CD4-positive, alpha-beta T cell treated with Interleukin-17A for 4 hours (primary cell): ENCODE measurements around the gene AKR7A2.

ENCODE experiments used
- DNase-seq: peaks from one replicate; pipeline ENCODE4 v3.0.0-alpha.2; 2020; ENCODE audit warnings: mixed read lengths

The AKR7A2 gene

DNA sequence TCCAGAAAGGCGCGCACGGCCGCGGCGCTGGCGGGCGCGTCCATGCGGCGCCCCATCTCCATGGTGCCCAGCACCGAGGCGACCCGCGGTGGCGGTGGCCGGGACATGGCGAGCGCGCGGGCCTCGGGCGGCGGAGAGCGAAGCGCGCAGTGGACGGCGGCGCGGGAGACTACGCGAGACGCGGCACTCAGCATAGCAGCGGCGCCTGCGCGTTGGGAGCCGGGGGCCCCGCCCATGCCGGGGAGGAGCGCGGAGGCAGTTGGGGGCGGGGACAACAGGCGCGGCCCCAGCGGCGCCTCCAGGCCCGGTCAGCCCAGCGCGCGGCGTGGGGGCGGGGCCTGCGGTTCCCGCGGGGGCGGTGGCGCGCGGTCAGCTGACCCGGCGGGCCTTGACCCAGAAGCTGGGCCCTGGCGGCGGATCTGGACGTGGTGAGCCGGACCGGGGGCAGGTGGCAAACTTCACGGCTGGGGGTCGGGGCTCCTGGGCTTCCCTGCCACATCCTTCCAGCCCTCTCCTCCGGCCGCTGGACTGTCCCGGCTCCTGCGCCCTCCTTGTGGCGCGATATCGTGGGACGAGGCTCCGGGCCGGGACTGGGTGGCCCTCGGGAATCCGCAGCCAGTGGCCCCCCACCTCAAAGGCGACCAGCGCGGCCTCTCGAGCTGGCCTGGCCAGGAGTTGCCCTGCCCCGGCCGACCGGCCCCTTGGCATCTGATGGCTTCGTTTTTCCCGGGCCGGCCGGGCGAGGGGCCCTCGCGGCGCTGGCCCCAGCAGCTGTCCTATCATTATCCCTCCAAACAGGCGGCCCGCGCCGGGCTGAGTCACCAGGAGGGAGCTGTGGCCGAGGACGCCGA, at the start of gene AKR7A2, which contains the start of gene SLC66A1:
AKR7A2 (minus strand) TSS at position 214 of the 851 bp plus-strand sequence; CDS start at position 194, 20 bp downstream.
SLC66A1 (plus strand) TSS at position 396 of the 851 bp plus-strand sequence. CDS start 5,352 bp downstream, outside the sequence.
- peak; percentile 91 for DNase-seq

DNA sequence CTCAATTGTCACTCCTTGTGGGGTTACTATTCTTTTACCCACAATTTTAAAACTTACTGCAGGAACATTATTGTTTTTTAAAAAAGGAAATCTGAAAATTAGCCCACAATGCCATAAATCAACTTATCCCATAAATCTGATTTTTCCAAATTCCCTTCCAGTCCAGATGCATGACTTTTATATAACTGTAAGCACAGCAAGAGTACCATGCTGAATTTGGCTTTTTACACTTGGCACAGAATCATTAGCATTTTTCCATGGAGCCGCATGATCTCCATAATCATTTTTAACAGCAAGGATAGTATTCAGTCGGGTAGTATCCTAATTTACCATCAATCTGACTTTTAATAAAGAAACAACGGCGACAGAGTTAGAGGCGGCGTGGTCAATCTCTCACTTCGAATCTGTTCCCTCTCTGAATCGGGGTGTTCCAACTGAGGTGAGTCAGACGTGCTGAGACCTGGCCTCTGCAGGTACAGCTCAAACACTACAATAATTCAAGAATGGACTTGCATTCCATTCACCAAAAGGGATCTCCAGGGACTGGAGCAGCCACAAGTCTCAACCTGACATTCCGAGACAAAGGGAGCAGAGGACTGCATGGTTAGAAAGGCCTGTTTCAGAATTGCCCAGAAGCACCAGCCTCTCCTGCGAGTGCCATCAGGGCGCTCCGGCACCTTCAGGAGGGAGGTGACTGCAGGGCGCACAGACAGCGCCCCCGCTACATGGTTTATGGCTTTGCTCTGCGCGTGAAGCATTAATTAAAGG, 49.1 kb upstream of the AKR7A2 start:
- DNase-seq: no peak

DNA sequence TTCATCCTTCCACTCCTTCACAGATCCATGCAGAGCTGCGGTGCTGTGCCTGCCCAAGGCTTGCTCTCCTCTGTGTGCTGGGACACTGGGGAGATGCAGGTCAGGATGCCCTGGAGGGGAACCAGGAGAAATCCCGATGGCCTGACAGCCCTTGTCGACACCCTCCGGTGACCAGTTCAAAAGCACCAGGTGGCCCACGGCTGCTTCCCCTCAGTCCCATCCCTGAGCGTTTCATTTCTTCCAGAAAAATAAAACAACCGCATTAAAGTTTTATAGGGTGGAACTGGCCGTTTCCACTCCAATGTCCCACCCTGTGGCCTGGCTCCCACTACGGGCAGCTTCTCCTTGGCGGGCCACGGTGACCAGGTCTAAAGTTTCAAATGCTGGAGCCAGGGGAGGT, 48.5 kb upstream of the AKR7A2 start:
- DNase-seq: no peak

DNA sequence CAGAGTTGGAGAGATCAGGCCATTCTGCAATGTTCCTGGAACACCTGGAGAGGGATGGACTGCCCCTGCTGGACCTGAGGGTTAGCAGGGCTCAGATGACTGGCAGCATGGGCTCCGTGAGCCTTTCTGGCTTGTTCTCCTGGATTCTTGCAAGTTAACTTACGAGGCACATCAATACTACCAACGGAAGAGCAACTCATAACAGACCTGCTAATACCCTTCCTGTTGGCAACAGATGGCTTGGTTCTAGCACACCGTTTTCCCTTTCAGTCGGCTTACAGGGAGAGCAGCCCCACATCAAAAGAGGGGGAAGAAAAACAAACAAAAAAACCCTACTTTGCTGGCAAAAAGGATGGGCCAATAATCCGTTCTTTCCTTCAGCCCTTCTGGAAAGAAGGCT, 48.1 kb upstream of the AKR7A2 start:
- DNase-seq: no peak

DNA sequence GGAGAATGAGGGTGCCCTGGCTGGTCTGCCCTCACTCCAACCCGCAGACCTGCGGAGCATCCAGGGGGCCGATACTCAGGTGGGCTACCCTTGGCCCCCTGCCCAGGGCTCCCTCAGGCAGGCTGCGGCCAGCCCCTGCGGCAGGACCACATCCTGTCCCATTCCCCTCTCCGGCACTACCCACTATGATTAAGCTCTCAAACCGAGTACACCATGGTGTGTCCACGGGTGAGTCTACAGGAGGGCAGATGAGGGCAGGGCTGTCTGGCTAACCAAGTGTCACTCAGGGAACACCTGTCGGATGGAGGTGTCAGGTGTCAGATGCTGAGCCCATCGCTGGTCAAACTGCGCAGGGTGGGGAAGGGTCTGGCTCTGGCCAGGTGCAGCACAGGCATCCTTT, 47.4 kb upstream of the AKR7A2 start:
- no peak for DNase-seq

DNA sequence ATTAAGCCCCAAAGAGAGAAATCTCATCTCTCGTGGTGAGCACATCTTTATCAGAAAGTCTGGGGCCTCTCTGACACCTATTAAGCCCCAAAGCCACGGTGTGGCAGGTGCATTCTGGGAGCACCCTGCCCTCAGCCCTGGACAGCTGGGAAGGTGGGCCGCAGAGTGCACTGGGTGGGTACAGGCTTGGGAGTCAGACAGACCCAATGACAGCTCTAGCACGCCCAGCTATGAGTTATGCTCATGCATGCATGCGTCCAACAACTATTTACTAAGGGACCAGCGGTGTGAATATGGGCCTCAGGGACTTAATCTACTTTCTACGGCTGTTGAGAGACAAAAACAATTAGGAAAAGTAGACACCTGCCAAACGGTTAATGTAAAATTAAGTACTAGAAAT, 46.8 kb upstream of the AKR7A2 start:
- DNase-seq: no peak

DNA sequence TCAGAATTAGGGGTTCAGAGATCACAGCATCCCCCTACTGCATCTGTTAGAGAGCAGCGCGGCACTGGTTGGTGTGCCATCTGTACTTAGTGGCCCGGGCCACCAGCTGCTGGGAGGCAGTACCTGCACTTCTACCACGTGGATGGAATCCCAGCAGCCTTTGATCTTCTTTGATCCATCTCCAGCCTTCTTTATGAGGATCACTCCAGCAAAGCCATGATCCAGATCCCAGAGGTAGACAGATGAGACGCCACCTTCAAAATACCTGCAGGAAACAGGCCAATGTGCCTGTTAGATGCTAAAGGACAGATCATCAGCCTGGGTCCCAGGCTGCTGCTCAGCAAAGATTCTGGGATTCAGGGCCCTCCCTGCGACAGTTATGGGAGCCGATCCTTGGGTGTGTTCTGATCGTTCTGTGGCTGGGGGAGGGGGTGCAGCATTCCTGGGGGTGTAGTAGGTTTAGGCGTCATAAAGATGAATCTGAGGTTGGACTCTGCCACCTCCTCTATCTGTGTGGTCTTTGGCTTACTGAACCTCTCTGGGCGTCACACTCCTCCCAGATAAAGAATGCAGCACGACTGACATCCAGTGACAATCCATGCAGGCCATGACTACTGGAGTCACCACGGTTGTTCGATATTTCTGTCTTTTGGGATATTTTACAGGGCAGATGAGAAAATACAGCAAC, 45.5 kb upstream of the AKR7A2 start:
- no peak for DNase-seq

DNA sequence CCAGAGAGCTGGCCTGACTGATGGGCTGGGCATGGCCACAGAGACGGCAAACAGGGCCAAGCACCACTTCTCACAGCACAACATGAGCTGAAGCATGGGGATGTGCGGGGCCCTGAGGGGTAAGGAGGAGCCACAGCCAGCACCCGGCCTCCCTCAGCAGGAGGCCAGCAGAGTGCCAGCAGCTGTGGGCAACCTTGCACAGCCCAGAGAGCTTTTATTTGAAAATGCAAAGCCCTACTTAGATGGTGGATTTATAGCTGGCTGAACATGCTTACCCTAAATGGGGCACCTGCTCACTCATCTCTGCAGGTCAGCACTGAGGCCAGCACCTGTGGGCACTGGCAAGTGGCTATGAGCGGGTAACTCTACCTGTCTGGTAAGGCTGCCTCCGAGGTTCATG, 44.3 kb upstream of the AKR7A2 start:
- DNase-seq: no peak

DNA sequence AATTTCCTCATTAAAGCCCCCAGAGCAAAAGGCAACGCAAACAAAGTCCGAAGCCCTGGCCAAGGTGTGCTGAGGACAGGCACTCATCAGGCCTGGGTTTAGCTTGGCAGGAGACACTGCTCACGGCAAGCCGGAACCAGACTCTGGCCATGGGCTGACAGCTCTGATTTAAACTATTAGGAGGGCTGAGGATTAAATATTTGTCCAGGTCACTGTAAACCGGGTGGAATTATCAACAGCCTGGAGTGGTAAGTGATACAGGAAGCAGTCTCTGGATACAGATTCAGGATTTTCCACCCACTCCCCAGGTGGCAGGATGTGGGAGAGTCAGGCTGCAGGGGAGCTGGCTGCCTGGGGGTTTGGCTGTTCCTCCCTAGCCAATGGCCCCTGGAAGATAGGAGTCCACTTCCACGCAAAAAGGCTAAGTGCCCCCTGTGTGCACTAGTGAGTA, 42.6 kb upstream of the AKR7A2 start:
- no peak for DNase-seq

DNA sequence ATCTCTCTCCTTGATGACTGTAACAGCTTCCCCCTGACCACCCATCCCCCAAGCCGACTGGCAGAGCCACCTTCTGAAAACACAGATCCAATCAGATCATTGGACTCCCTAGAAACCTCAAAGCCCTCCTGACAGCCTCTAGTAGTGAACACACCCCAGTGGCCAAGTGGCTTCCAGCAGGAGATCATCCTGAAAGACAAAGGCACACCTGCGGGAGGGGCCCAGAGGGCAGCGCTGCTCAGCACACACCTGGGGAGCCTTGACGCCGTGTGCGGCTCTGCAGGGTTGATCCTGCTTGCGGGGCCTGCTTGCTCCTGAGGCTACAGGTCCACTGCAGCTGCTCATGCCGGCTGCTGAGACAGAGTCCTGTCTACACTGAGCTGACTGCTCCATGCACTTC, 41.7 kb upstream of the AKR7A2 start:
- DNase-seq: no peak

DNA sequence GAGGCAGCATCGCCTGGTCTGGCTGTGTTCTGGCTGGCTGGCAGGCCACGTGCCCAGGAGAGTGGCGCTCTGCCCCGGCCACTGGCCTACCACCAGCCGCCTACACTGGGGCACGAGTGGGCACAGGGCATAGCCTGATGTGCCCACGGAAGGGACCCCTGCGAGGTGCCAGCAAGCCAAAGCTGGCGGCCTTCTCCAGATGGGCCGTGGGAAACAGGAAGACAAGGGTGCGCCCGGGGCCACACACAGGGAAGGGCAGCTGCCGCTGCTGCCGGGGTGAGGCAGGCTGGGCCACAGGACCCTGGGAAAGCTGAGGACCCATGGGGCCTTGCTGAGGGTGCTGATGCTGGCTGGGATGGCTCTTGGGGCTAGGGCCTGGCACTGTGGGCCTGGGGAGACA, 40.9 kb upstream of the AKR7A2 start:
- no peak for DNase-seq

DNA sequence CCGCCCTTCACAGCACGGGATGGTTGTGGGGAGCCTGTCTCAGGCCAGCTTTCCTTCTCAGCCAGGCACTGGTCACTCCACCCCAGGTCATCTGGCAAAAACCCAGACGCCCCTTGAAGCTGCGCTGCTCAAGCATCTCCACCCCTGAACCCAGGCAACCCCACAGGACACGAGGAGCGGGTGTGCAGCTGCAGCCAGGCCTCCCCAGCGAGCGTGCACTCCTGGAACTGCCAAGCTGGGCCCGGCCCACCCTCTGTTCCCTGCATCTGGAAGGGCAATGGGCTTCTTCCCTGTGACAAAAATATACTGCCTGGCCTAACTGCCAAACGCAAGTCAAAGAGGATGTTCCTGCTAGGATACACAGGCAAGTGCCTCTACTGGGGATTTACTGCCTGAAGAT, 39.9 kb upstream of the AKR7A2 start:
- no peak for DNase-seq

DNA sequence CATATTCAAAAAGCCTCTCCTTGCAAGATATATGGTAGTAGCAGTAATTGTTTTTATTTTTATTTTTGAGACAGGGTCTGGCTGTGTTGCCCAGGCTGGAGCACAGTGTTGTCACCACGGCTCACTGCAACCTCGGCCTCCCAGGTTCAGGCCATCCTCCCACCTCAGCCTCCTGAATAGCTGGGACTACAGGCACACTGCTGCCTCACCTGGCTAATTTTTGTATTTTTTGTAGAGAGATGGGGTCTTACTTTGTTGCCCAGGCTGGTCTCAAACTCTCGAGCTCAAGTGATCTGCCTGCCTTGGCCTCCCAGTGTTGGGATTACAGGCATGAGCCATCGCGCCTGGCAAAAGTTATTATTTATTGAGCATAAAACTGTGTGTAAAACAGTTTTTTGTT, 38.6 kb upstream of the AKR7A2 start:
- DNase-seq: no peak

DNA sequence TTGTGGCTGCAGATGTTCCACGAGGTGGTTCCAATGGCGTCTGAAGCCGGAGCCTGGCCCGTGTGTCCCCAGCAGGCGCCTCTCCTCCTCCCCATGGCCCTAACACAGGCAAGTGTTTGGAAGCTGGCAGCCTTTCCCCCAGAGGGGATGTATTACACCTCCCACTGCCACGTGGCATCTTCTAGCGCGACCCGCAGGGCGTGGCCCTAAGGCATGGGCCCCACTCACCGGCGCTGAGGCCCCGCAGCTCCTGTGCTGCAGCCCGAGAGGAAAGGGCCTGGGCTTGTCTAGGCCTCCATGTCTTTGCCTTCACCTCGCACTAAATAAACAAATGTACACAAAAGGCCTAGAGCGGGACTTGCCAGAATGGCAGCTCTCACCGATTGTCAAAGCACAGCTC, 38.1 kb upstream of the AKR7A2 start:
- DNase-seq: no peak

DNA sequence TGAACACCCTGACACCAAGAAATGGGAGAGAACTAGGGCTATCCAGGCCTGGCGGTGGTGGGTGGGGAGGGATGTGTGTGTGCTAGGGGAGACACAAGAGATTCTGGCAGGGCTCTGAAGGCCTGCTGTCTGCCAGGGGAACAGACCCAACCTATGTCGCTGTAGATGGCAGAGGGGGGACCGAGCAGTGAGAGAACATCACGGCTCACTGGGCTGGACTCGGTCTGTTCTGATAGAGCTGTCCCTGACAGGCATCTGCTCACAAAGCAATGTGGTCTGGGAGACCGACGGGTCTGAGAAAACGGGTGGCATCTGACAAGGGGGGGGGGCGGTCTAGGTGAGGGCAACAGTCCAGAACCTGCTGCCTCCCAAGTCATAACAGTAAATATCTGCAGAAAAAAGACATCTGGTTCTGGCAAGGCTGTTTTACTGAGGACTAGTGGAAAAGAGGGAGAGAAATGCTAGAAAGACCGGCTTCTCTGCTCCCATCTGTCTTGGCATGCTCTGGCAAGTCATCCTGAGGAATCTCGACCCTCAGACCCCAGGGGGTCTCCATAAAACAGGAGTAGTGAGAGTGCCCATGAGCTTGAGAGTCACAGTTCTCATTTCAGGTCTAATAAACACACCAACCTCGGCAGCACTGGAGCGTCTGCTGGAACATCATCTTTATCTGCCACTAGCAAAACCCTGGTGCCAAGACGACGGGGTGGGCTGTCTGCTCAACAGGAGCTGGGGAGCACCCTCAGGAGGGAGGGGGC, 36.7 kb upstream of the AKR7A2 start:
- no peak for DNase-seq

DNA sequence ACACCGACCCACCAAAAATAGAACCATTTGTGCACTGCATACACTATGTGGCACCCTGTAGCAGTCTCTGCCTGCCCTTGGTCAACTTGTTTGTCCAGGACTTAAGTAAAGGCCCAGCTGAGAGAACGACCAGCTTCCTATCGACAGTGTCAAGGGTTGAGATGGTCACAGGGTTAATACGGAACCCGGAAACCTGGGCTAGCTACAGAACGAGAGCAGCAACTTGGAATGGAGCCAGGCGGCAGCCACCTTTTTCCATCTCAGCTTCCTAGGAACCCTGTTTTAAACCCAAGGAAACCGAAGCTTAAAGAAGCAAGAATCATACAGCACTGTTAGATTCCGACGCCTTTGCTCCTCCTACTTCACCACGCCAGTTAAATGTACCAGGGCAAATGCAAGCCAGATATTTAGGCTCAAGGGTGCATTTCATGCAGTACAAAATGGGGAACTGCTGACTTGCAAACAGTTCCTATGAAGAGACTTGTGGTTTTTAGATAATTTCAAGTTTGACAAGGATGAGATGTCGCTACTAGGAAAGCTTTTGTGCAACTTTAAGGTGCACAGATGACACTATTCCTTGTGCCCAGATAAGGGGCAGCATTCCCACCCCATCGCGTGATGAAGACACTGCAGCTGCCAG, 35.7 kb upstream of the AKR7A2 start:
- no peak for DNase-seq

DNA sequence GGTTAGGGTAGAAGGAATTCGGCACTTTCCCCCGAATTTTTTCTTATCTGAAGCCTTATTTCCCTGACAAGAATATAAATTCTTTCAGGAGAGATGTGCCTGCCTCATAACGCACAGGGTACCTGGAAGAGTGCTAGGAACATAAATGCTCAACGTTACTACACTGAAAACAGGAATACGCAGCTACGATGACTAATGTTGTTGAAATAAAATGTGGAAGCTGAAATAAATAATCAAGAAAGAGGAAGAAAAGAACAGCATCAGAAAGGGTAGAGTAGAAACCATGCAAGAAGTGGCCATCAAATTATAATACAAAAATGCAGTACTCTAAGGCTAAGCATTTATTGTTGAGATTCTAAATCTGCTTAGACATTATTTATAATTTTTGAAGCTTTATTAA, 34.1 kb upstream of the AKR7A2 start:
- DNase-seq: no peak

DNA sequence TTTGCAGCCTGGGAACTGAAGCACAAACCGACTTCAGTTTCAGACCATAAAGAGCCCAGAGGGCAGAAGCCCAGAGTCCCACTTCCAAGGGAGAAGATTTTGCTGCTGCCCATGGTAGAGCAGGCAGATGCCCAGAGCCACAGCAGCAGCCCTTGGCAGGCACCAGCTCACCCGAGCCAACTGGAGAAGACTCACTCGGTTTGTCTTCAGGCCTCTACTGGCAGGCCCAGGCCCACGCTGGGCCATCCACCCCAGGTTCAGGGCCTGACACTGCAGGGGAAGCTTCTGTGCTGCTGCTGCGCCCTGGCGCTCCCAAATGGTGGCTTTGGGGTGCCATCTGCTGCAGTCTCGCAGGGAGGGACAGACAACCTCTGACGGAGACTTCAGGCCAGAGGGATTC, 33.4 kb upstream of the AKR7A2 start:
- DNase-seq: no peak

DNA sequence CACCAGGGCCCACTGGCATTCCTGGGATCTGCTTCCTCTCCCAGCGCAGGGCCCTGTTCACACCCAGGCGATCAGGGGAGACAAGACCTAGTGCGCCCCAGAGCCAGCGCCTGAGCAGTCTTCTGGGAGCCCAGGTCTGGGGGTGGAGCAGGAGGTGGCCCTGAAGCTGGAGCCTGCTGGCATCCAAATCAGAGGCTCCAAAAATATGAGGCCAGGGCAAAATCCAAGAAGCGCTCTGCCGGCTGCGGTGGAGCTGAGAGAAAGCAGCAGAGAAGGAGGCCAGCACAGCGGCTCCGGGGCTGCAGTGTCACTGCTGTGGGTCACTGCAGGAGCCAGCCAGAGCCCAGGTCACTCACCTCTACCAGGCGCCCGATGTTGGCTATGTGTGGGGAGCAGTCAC, 32.9 kb upstream of the AKR7A2 start:
- no peak for DNase-seq

DNA sequence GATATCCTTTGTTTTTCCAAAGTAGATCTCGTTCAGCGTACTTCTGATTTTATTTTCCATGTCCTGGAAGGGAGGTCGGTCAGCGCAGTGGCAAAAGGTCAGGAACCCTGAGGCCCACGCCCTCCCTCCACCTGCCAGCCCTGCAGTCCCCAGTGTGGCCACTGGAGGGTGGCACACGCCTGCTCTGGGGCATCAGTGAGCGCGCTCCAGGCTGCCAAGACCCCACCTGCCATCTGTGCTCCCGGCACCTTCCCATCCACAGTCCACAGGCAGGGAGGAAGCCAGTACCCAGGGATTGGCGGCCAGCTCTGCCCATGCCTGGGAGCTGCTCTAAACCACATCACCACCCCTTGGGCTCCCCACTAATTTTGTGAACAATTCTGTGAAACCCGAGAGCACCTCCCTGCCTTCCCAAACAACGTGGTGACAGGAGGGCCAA, 32.4 kb upstream of the AKR7A2 start:
- peak; percentile 57 for DNase-seq

DNA sequence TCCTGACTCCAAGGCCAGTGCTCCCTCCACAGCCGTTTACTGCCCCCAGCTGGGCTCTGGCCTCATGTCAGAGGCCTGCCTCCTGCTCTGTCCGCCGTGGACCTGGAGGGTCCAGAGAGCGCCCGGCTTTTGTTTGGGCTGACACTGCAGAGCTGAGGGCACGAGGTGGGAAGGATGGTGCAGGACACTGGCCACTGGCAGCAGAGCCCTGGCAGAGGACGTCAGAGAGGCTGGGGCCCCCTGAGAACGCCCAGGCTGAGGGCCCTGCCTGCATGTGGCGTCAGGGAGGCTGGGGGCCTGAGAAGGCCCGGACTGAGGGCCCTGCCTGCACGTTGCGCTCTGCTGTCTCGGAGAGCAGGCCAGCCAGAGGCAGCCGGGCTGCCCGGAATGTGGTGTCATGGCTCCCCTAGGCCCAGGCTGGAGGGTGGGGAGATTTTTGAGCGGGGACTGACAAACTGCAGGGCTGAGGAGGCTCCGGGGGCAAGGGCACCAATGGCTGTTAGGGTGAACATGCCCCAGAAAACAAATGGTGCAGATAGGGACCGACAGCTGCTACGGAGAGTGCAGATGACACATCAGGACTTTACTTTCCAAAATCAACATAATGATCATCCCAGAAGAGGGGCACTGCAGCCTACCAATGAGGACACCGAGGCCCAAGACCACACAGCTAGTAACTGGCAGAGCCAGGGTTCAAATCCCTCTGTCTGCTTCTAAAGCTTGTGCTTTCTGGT, 31.8 kb upstream of the AKR7A2 start:
- no peak for DNase-seq
